Neural cell (in vitro differentiated cells): Measurements from ENCODE around the gene VEPH1. TPM values are rescaled to one million over a fixed set of nuclear protein-coding genes. Genes with fewer than 3 reads are reported as not detected.

Experiments
- H2AFZ ChIP-seq: fragments of 200-600, 300-800 bp; sonication (generic), shearing (Covaris generic); 2 replicates; pipeline ENCODE4 v1.6.0; 2014; ENCODE audit warnings: low read depth, mild to moderate bottlenecking, antibody characterized with exemption, low read length, moderate library complexity
- H3F3A ChIP-seq: fragments of 200-600 bp; shearing (Covaris generic); 2 replicates; pipeline ENCODE4 v1.6.1; 2016; ENCODE audit warnings: mild to moderate bottlenecking, moderate library complexity, mixed read lengths, antibody characterized with exemption, low read length; ENCODE audit not compliant: insufficient read depth, poor library complexity, severe bottlenecking
- H3K27ac ChIP-seq: fragments of 200-600, 300-800 bp; sonication (generic), shearing (Covaris generic); 2 replicates; pipeline ENCODE4 v1.5.1; 2014; ENCODE audit warnings: mild to moderate bottlenecking, low read length, moderate library complexity
- H3K27me3 ChIP-seq: fragments of 300-800, 200-600 bp; sonication (generic), shearing (Covaris generic); 2 replicates; pipeline ENCODE4 v1.6.0; 2014; ENCODE audit warnings: mild to moderate bottlenecking, low read depth, low read length, moderate library complexity; ENCODE audit not compliant: insufficient read depth
- H3K36me3 ChIP-seq: fragments of 300-800, 200-600 bp; sonication (generic), shearing (Covaris generic); 2 replicates; pipeline ENCODE4 v1.5.1; 2014; ENCODE audit warnings: mild to moderate bottlenecking, antibody characterized with exemption, low read length, moderate library complexity; ENCODE audit not compliant: insufficient read depth
- H3K4me2 ChIP-seq: fragments of 300-800, 200-600 bp; sonication (generic), shearing (Covaris generic); 2 replicates; pipeline ENCODE4 v1.6.0; 2014; ENCODE audit warnings: mild to moderate bottlenecking, low read length
- H3K4me3 ChIP-seq: fragments of 300-800, 200-600 bp; sonication (generic), shearing (Covaris generic); 2 replicates; pipeline ENCODE4 v1.5.1; 2014; ENCODE audit warnings: mild to moderate bottlenecking, low read length, moderate library complexity
- H3K79me2 ChIP-seq: fragments of 200-600 bp; shearing (Covaris generic); replicated peaks from 2 replicates; pipeline ENCODE4 v1.6.0; 2014; ENCODE audit warnings: mild to moderate bottlenecking, low read length, moderate library complexity; ENCODE audit not compliant: insufficient read depth
- H3K9ac ChIP-seq: fragments of 300-800, 200-600 bp; sonication (generic), shearing (Covaris generic); 2 replicates; pipeline ENCODE4 v1.6.1; 2016; ENCODE audit warnings: mild to moderate bottlenecking, low read length, mixed read lengths
- H3K9me2 ChIP-seq: fragments of 200-600 bp; shearing (Covaris generic); 2 replicates; pipeline ENCODE4 v1.6.1; 2016; ENCODE audit warnings: mild to moderate bottlenecking, low read length, mixed read lengths; ENCODE audit not compliant: insufficient read depth
- H3K9me3 ChIP-seq: fragments of 200-600, 300-800 bp; sonication (generic), shearing (Covaris generic); 2 replicates; pipeline ENCODE4 v1.6.1; 2016; ENCODE audit warnings: mild to moderate bottlenecking, mixed run types, low read length, moderate library complexity, mixed read lengths
- H4K20me1 ChIP-seq: fragments of 200-600 bp; shearing (Covaris generic); 2 replicates; pipeline ENCODE4 v1.6.1; 2016; ENCODE audit warnings: mild to moderate bottlenecking, mixed run types; ENCODE audit not compliant: insufficient read depth
- EP300 ChIP-seq: fragments of 450-650 bp; conservative IDR thresholded peaks from 2 replicates; pipeline ENCODE4 v1.6.1; 2014; ENCODE audit warnings: antibody characterized with exemption, mild to moderate bottlenecking, moderate library complexity; ENCODE audit not compliant: poor library complexity, severe bottlenecking
- EZH2 ChIP-seq: fragments of 200-600, 300-800 bp; shearing (Covaris generic), sonication (generic); IDR thresholded peaks from 2 replicates; pipeline ENCODE4 v1.6.1; 2014; ENCODE audit warnings: antibody characterized with exemption, low read length, borderline replicate concordance, mild to moderate bottlenecking; ENCODE audit not compliant: insufficient read depth, poor library complexity, severe bottlenecking
- MXI1 ChIP-seq: fragments of 450-650 bp; conservative IDR thresholded peaks from 2 replicates; pipeline ENCODE4 v1.6.1; 2014; ENCODE audit warnings: antibody characterized with exemption, mild to moderate bottlenecking; ENCODE audit not compliant: poor library complexity, severe bottlenecking
- POLR2AphosphoS5 ChIP-seq: IDR thresholded peaks from 2 replicates; pipeline ENCODE4 v1.6.1; 2012
- RAD21 ChIP-seq: fragments of 450-650 bp; conservative IDR thresholded peaks from 2 replicates; pipeline ENCODE4 v1.6.1; 2014; ENCODE audit warnings: antibody characterized with exemption, mild to moderate bottlenecking, moderate library complexity
- SMC3 ChIP-seq: fragments of 450-650 bp; conservative IDR thresholded peaks from 2 replicates; pipeline ENCODE4 v1.6.1; 2014; ENCODE audit warnings: antibody characterized with exemption, mild to moderate bottlenecking, moderate library complexity; ENCODE audit not compliant: poor library complexity
- TAF1 ChIP-seq: IDR thresholded peaks from 2 replicates; pipeline ENCODE4 v1.6.1; 2012; ENCODE audit warnings: low read depth
- polyA plus RNA-seq: library from polyadenylated mRNA; depleted of rRNA; stranded (reverse); fragments of >200 nt; gene quantifications from 2 replicates; pipeline ENCODE4 v1.2.3, GENCODE V29; 2014
- TF ChIP-seq, protein P1 (sequence below): fragments of 450-650 bp; IDR thresholded peaks from 2 replicates; pipeline ENCODE4 v1.5.1; 2014; ENCODE audit warnings: antibody characterized with exemption, mild to moderate bottlenecking, moderate library complexity; ENCODE audit not compliant: poor library complexity, severe bottlenecking
- TF ChIP-seq, protein P2 (sequence below): IDR thresholded peaks from 2 replicates; pipeline ENCODE4 v1.6.1; 2012; ENCODE audit warnings: borderline replicate concordance

The VEPH1 gene
- polyA plus RNA-seq, 1 donor from 2014 or later = 0.89 TPM

DNA sequence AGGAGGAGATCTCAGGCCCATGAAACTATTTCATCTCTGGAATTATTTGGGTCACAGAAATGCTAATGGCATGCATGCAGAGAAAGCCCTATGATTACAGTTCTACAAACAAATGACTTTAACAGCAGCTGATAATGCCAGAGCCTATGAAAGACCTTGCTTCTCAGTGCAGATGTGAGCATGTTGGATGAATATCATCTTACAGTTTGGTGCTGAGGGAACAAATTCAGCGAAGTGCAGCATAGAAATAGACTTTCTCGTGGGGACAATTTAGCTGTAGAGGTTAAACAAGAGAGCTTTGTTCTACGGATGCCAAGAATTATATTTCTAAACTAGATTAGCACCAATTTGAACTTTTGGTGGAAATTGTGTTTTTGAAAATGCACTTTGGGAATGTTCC lies 38.9 kb downstream of the VEPH1 start:
- Histone ChIP-seq H4K20me1 (no peaks in the 10 kb centered on the region), H3K27ac (no peak overlapping the region), H2AFZ (no peak overlapping the region), H3K4me2 (no peak overlapping the region), H3K36me3 (no peaks in the 10 kb centered on the region), H3K9ac (no peak overlapping the region), H3K27me3 (no peaks in the 10 kb centered on the region), H3K79me2 (no peaks in the 10 kb centered on the region), H3K9me2 (no peaks in the 10 kb centered on the region), H3F3A (no peaks in the 10 kb centered on the region), H3K4me3 (no peak overlapping the region), H3K9me3 (no peaks in the 10 kb centered on the region)
- TF ChIP-seq SMC3 (no peak), MXI1 (no peak), POLR2AphosphoS5 (no peak), EP300 (no peak), RAD21 (no peak)

DNA sequence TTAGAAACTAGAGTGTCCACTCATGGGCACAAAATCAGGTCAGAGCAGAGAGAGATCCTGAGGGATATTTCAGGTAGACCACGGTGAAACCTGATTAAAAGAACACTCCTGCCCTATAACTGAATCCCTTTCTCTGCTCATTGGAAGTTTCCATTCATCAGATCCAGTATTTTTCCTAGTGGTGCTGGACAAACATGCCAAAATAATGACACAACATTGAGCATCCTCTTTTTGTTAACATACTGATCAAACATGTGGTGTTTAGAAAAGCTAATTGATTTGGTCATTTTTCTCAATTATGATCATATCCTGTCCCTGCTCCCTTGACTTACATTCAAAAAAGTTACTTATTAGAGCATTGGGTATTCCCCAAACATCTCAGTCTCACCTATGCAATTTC lies 39.4 kb downstream of the VEPH1 start:
- Histone ChIP-seq H4K20me1 (no peaks in the 10 kb centered on the region), H3K4me2 (no peak overlapping the region), H3F3A (no peaks in the 10 kb centered on the region), H3K36me3 (no peaks in the 10 kb centered on the region), H3K9me3 (no peaks in the 10 kb centered on the region), H3K79me2 (no peaks in the 10 kb centered on the region), H3K4me3 (no peak overlapping the region), H3K27me3 (no peaks in the 10 kb centered on the region), H2AFZ (no peak overlapping the region), H3K27ac (no peak overlapping the region), H3K9me2 (no peaks in the 10 kb centered on the region), H3K9ac (no peak overlapping the region)
- TF ChIP-seq POLR2AphosphoS5 (no peak), EZH2 (no peak), SMC3 (no peak), RAD21 (no peak), MXI1 (no peak), EP300 (no peak)
- TF ChIP-seq, protein P1, sequence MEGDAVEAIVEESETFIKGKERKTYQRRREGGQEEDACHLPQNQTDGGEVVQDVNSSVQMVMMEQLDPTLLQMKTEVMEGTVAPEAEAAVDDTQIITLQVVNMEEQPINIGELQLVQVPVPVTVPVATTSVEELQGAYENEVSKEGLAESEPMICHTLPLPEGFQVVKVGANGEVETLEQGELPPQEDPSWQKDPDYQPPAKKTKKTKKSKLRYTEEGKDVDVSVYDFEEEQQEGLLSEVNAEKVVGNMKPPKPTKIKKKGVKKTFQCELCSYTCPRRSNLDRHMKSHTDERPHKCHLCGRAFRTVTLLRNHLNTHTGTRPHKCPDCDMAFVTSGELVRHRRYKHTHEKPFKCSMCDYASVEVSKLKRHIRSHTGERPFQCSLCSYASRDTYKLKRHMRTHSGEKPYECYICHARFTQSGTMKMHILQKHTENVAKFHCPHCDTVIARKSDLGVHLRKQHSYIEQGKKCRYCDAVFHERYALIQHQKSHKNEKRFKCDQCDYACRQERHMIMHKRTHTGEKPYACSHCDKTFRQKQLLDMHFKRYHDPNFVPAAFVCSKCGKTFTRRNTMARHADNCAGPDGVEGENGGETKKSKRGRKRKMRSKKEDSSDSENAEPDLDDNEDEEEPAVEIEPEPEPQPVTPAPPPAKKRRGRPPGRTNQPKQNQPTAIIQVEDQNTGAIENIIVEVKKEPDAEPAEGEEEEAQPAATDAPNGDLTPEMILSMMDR = no peak
- TF ChIP-seq, protein P2, sequence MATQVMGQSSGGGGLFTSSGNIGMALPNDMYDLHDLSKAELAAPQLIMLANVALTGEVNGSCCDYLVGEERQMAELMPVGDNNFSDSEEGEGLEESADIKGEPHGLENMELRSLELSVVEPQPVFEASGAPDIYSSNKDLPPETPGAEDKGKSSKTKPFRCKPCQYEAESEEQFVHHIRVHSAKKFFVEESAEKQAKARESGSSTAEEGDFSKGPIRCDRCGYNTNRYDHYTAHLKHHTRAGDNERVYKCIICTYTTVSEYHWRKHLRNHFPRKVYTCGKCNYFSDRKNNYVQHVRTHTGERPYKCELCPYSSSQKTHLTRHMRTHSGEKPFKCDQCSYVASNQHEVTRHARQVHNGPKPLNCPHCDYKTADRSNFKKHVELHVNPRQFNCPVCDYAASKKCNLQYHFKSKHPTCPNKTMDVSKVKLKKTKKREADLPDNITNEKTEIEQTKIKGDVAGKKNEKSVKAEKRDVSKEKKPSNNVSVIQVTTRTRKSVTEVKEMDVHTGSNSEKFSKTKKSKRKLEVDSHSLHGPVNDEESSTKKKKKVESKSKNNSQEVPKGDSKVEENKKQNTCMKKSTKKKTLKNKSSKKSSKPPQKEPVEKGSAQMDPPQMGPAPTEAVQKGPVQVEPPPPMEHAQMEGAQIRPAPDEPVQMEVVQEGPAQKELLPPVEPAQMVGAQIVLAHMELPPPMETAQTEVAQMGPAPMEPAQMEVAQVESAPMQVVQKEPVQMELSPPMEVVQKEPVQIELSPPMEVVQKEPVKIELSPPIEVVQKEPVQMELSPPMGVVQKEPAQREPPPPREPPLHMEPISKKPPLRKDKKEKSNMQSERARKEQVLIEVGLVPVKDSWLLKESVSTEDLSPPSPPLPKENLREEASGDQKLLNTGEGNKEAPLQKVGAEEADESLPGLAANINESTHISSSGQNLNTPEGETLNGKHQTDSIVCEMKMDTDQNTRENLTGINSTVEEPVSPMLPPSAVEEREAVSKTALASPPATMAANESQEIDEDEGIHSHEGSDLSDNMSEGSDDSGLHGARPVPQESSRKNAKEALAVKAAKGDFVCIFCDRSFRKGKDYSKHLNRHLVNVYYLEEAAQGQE = no peak

DNA sequence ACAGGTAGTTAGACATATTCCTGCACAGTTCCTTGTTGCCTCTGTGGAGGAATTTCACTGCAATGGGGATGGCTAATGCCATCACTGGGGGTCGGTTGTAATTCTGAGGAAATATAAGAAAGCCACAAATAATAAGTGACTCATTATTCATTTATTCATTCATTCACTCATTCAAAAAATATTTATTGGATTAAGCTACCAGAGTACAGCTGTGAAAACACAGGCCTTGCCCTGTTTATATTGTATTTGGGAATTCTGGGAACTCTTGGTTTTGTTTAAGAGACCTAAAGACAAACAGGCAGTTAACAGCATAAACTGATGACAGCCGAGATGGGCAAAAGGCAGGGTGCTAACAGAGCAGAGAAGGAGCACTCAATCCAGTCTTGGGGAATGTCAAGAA lies 43.0 kb downstream of the VEPH1 start:
- H3K79me2 ChIP-seq = no peaks in the 10 kb centered on the region
- H3K9me2 ChIP-seq = no peaks in the 10 kb centered on the region
- H3K36me3 ChIP-seq = no peaks in the 10 kb centered on the region
- H3K27ac ChIP-seq = no peak overlapping the region
- TF ChIP-seq, protein P1 = no peak
- no peak for TF ChIP-seq RAD21
- no peak for TF ChIP-seq EP300
- TF ChIP-seq TAF1 = no peak
- TF ChIP-seq EZH2 = no peak
- TF ChIP-seq SMC3 = no peak
- no peak for TF ChIP-seq POLR2AphosphoS5
- TF ChIP-seq MXI1 = no peak
- TF ChIP-seq, protein P2 = no peak
- H2AFZ ChIP-seq = no peak overlapping the region
- H3K27me3 ChIP-seq = no peaks in the 10 kb centered on the region
- H3K9ac ChIP-seq = no peak overlapping the region
- H4K20me1 ChIP-seq = no peaks in the 10 kb centered on the region
- no peak overlapping the region for H3K4me2 ChIP-seq
- H3F3A ChIP-seq = no peaks in the 10 kb centered on the region
- no peaks in the 10 kb centered on the region for H3K9me3 ChIP-seq
- H3K4me3 ChIP-seq = no peak overlapping the region
